Measurements from ENCODE around the gene YPEL2. TPM values are rescaled to one million over a fixed set of nuclear protein-coding genes. Genes with fewer than 3 reads are reported as not detected.

Gene YPEL2
- total RNA-seq, 1 donor, result 7.8 TPM

DNA sequence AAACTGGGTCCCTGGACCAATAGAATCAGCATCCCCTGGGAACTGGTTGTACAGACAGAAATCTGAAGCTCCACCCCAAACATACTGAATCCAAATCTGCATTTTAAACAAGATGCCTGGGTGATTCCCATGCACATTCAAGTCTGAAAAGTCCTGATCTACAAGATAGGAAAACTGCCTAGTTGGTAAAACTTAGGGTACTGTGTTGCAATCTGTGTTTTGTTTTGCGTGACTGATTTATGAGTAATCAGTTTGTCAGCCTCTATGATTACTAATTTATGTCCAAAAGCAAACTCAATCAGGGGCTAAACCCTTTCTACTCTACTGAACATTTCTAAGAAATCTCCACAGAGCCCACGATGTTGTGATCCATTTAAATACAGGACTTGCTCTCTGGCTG is 103.8 kb downstream of the YPEL2 start:
- TF ChIP-seq, protein P1, sequence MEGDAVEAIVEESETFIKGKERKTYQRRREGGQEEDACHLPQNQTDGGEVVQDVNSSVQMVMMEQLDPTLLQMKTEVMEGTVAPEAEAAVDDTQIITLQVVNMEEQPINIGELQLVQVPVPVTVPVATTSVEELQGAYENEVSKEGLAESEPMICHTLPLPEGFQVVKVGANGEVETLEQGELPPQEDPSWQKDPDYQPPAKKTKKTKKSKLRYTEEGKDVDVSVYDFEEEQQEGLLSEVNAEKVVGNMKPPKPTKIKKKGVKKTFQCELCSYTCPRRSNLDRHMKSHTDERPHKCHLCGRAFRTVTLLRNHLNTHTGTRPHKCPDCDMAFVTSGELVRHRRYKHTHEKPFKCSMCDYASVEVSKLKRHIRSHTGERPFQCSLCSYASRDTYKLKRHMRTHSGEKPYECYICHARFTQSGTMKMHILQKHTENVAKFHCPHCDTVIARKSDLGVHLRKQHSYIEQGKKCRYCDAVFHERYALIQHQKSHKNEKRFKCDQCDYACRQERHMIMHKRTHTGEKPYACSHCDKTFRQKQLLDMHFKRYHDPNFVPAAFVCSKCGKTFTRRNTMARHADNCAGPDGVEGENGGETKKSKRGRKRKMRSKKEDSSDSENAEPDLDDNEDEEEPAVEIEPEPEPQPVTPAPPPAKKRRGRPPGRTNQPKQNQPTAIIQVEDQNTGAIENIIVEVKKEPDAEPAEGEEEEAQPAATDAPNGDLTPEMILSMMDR (IDR thresholded peaks at IDR 0.05; ENCODE audit: insufficient read depth, low read depth, low read length), result no peak
- peak; percentile 73 for DNase-seq (ENCODE audit: low read depth)
- no peak overlapping the region for H3K4me3 ChIP-seq (ENCODE audit: low read depth, low read length)

DNA sequence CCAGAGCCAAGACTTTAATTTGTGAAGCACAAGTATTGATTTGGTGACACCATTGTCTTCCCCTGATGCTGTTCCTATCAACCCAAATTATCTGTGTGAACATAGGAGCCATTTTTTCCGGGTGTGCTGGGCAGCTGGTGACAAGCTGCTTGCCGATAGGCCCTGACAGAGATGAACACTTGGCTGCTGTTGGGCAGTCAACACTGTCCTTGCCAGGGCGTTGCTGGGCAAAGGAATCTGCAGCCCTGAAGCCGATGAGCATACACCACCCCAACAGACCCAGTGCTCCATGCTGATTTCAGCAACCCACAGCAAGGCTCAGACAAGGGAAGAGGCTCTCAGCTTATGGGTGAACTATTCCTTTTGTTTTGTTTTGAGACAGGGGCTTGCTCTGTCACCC is 105.4 kb downstream of the YPEL2 start:
- DNase-seq (ENCODE audit: low read depth), result no peak
- TF ChIP-seq, protein P1 (IDR thresholded peaks at IDR 0.05; ENCODE audit: insufficient read depth, low read depth, low read length), result no peak
- no peak overlapping the region for H3K4me3 ChIP-seq (ENCODE audit: low read depth, low read length)

DNA sequence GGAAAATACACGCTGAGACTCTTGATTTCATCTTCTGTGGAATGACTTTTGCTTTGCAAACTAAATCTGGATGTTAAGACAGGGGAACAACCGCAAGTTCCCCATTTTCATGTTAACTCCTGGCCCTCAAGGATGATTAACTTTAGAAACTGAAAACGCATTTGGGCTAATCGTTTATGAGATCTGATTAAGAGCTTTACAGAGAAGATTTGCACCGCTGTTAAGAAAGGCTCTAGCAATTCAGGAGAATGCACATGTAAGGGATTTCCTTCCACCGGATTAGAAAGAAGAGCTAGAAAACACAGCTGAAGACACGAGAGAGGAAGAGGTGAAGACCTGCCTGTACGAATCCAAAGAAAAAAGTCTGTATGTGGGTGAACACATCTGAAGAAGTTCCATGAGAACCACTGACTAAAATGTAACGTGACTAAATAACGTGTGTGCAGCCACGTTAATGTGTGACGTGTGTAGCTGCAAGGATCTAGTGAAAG is 106.4 kb downstream of the YPEL2 start:
- no peak overlapping the region for H3K4me3 ChIP-seq (ENCODE audit: low read depth, low read length)
- TF ChIP-seq, protein P1 (IDR thresholded peaks at IDR 0.05; ENCODE audit: insufficient read depth, low read depth, low read length), result no peak
- no peak for DNase-seq (ENCODE audit: low read depth)

DNA sequence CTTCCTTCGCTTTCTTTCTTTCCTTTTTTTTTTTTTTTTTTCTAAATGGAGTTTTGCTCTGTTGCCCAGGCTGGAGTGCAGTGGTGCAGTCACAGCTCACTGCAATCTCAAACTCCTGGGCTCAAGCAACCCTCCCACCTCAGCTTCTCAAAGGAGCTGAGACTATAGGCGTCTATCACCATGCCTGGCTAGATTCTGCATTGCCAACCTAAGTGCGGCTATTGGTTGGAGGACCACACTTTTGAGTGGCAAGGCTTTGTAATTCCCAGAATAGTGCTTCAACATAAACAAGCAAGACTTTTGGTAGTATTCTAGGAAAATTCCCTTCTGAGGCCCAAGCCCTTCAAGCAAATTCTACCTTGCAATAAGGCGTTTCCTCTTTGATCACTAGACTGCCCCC is 107.8 kb downstream of the YPEL2 start:
- H3K4me3 ChIP-seq (ENCODE audit: low read depth, low read length), result no peak overlapping the region
- DNase-seq (ENCODE audit: low read depth), result no peak
- TF ChIP-seq, protein P1 (IDR thresholded peaks at IDR 0.05; ENCODE audit: insufficient read depth, low read depth, low read length), result no peak

DNA sequence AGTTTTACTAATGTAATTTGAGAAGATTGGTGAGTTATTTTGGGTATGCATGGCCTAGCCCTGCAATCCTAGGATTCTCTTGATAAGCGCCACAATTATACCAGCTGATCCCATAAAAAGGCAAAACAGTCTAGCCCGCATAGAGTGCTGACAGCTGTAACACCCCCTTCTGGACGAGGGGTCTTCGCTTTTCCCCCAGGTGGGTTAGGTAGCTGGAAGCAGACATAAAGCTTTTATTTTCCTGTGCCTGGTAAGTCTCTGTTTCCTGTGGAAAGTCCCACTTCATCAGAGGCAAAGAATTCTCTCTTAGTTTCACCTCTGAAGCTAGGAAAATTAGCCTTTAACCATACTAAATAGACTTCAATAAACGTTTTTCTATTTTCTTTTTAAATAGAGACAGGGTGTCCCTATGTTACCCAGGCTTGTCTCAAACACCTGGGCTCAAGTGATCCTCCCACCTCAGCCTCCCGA is 108.3 kb downstream of the YPEL2 start:
- no peak overlapping the region for H3K4me3 ChIP-seq (ENCODE audit: low read depth, low read length)
- TF ChIP-seq, protein P1 (IDR thresholded peaks at IDR 0.05; ENCODE audit: insufficient read depth, low read depth, low read length), result no peak
- no peak for DNase-seq (ENCODE audit: low read depth)

DNA sequence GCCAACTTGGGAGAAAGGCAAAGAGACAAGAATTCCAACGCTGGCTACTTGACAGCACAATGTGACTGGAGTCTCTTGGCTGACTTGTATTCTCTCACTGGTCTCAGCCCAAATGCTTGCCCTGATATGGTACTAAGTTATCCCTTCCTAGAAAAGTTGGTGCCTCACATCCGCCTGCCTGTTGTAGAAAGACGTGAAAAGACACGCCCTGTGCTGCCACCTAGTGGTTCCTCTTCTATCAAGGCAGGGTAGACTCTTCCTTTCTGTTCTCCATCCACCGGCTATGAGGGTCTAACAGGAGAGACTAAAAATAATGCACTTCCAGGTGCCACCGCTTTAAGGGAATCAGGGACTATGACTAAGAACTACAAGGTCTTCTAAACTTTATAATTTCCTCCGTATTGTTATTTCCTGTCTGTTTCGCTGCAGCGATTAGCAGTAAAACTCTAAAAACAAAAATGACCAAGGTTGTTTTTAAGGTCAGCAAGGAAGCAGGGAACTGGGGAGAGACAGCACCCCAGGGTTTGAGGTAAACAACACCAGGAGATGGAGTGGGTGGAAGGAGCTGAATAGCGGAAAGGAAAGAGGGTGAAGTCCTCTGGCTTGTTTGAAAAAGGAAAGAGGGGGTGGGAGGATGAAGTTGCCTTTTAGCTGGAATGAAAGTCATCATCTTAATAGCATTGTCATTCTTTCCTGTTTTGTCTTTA is 109.5 kb downstream of the YPEL2 start:
- DNase-seq (ENCODE audit: low read depth), result peak; percentile 90
- no peak overlapping the region for H3K4me3 ChIP-seq (ENCODE audit: low read depth, low read length)
- TF ChIP-seq, protein P1 (IDR thresholded peaks at IDR 0.05; ENCODE audit: insufficient read depth, low read depth, low read length), result peak; percentile 89

All from fibroblast of villous mesenchyme (primary cell).